Uterus (tissue), 4 donors: Measurements from ENCODE around the gene C19orf38. TPM values are rescaled to one million over a fixed set of nuclear protein-coding genes. Genes with fewer than 3 reads are reported as not detected.
"Not testable (repeated sequence)": the region's sequence is repeated elsewhere in the genome, so short reads cannot be mapped to it uniquely, and the experiment has no call there.

Experiments used
- DNase-seq, 2 donors: peaks; one replicate each; pipeline ENCODE4 v3.0.0-alpha.2; 2019 to 2020
- H3K27ac ChIP-seq, 2 donors: fragments of 200-600 bp; sonication (generic); 1 replicate in 1 of 2; 2 replicates in 1 of 2; pipeline ENCODE4 v1.5.1; 2016 to 2018
- H3K27me3 ChIP-seq, 2 donors: fragments of 200-600 bp; sonication (generic); one replicate each; pipeline ENCODE4 v1.5.1; 2018 to 2019; ENCODE audit warnings: control low read depth in 1 of 2
- H3K36me3 ChIP-seq, 2 donors: fragments of 200-600 bp; sonication (generic); one replicate each; pipeline ENCODE4 v1.5.1; 2019; ENCODE audit warnings: control low read depth in 1 of 2
- H3K4me1 ChIP-seq, 2 donors: fragments of 200-600 bp; sonication (generic); one replicate each; pipeline ENCODE4 v1.5.1; 2018 to 2019; ENCODE audit warnings: control low read depth in 1 of 2
- H3K4me3 ChIP-seq, 2 donors: fragments of 200-600 bp; sonication (generic); 1 replicate in 1 of 2; 2 replicates in 1 of 2; pipeline ENCODE4 v1.5.1; 2018 to 2019; ENCODE audit warnings: mild to moderate bottlenecking in 1 of 2
- H3K9me3 ChIP-seq, 2 donors: fragments of 200-600 bp; sonication (generic); one replicate each; pipeline ENCODE4 v1.5.1; 2019; ENCODE audit warnings: control low read depth in 1 of 2
- CTCF ChIP-seq, 4 experiments: fragments of 200-600 bp in 2 of 4; fragments of 450-650 bp in 2 of 4; sonication (generic) in 2 of 4; IDR thresholded peaks; one replicate each; pipeline ENCODE4 v1.5.1; 2016 to 2019; ENCODE audit warnings: antibody characterized with exemption in 4 of 4, mild to moderate bottlenecking in 2 of 4, moderate library complexity in 1 of 4
- POLR2A ChIP-seq, 2 donors: fragments of 450-650 bp; IDR thresholded peaks; one replicate each; pipeline ENCODE4 v1.6.1; 2016; ENCODE audit warnings: antibody characterized with exemption in 2 of 2, mild to moderate bottlenecking in 1 of 2, moderate library complexity in 1 of 2
- intact Hi-C: fragments of 100-400 bp; cut with DNase I; formaldehyde crosslinking; loops from one replicate; pipeline ENCODE4 v1.15.1; 2023; ENCODE audit warnings: low total_unique reads
- total RNA-seq, 4 donors: library from RNA; depleted of rRNA in 3 of 4; stranded (reverse); fragments of >200 nt in 3 of 4; gene quantifications; one replicate each; pipeline versions ENCODE4 v1.1.0 to v1.2.4, GENCODE V29; 2014 to 2023
- donor health status: DM: yes; HTN: yes; CAD: no.

C19orf38 gene
- total RNA-seq, 4 donors from 2014 or later = 2.7 to 25.9 TPM; not detected in 2

GRCh38 chr19:10871711-10872545 is 23.7 kb downstream of the C19orf38 start:
- peak; percentile 62 to 66 for DNase-seq
- H3K27ac ChIP-seq = peak overlapping the region; percentile 84 to 87
- TF ChIP-seq CTCF (IDR thresholded peaks at IDR 0.05) (peak in 1 of 4 experiments; percentile 3), POLR2A (IDR thresholded peaks at IDR 0.05) (no peak)
- H3K9me3 ChIP-seq = no peaks in the 10 kb centered on the region
- no peaks in the 10 kb centered on the region for H3K36me3 ChIP-seq
- peaks cover 0 to 12% of the 10 kb centered on the region in 2 donors for H3K4me1 ChIP-seq
- intact Hi-C loops = no loop called here
- no peaks in the 10 kb centered on the region for H3K27me3 ChIP-seq
- peak overlapping the region; percentile 66 to 87 for H3K4me3 ChIP-seq

DNA sequence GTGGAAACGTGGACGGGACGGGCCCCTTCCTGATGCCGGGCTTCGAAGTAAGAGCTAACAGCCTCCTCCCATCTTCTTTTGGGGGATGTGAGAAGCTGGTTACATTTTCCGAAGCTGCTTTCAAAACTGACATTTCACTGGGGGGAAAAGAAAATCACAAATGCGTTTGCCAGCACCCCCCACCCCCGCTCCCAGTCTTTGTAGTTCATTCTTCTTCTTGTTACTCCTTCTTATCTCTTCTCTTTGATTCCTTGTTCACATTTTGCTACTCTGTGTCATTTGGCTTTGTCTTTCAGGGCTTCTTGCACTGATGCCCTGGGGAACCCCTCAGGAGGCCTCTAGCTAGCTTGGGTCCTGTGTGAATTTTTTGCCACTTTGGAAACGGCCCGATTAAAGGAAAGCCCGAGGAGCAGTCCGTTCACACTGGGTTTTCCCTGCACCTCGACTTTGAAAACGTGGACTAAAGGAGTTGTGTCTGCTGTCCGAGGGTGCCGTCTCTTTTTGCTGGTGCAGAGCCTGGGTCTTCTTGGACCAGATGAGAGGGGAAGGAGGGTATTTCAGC is 24.4 kb downstream of the C19orf38 start:
- H3K9me3 ChIP-seq = no peaks in the 10 kb centered on the region
- peak overlapping the region; percentile 66 to 87 for H3K4me3 ChIP-seq
- DNase-seq = no peak
- H3K27me3 ChIP-seq = no peaks in the 10 kb centered on the region
- TF ChIP-seq CTCF (IDR thresholded peaks at IDR 0.05) (no peak), POLR2A (IDR thresholded peaks at IDR 0.05) (no peak)
- peaks cover 0 to 12% of the 10 kb centered on the region in 2 donors for H3K4me1 ChIP-seq
- intact Hi-C loops = no loop called here
- no peaks in the 10 kb centered on the region for H3K36me3 ChIP-seq
- H3K27ac ChIP-seq = peak overlapping the region; percentile 84 to 87

GRCh38 chr19:10874024-10874423 is 25.8 kb downstream of the C19orf38 start:
- TF ChIP-seq POLR2A (IDR thresholded peaks at IDR 0.05) (no peak), CTCF (IDR thresholded peaks at IDR 0.05) (no peak)
- intact Hi-C loops = no loop called here
- H3K27me3 ChIP-seq = no peaks in the 10 kb centered on the region
- no peak overlapping the region for H3K4me3 ChIP-seq
- H3K27ac ChIP-seq = peak overlapping the region in 1 of 2 donors; percentile 7
- no peaks in the 10 kb centered on the region for H3K36me3 ChIP-seq
- no peak for DNase-seq
- H3K4me1 ChIP-seq = peaks cover 0 to 12% of the 10 kb centered on the region in 2 donors
- H3K9me3 ChIP-seq = no peaks in the 10 kb centered on the region

DNA sequence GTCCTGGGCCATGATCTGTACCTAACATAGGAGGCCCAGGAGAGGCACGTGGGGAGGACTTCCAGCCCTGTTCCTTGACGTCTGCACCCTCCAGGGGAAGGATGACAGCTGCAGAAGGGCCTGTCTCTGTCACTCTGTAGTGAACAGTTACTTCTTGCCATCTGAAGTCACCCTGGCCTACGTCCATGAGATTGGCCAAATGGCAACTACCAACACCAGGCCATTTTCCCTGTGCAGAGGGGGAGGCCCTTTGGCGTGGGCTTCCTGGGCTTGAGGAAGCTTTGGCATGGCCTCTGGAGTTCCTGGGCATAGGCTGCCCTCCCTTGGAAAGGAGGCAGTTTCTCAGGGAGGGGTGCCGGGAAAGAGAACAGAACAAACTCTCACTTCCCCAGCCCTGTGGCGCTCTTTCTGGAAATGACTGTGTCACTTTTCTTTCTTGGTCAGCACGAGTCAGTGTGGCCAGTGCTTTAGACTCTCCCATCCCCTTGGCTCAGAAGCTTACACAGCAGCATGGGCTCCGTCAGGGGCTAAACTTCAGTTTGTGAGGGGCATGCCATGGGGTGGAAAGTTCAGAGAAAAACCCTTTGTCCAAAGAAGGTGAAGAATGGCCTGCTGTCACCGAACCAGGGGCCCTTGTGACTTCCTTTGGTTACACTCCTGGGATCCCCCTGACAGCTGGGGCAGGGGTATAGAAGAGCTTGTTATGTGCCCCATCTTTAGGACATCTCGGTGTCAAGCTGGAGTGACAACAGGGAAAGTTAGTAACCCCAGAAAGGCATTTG is 28.4 kb downstream of the C19orf38 start:
- no peak for TF ChIP-seq POLR2A (IDR thresholded peaks at IDR 0.05)
- TF ChIP-seq CTCF (IDR thresholded peaks at IDR 0.05) = no peak
- Histone ChIP-seq H3K27ac (peak overlapping the region in 1 of 2 donors; percentile 38), H3K4me1 (peaks cover 0 to 12% of the 10 kb centered on the region in 2 donors), H3K36me3 (no peaks in the 10 kb centered on the region), H3K27me3 (no peaks in the 10 kb centered on the region), H3K4me3 (no peak overlapping the region), H3K9me3 (no peaks in the 10 kb centered on the region)
- no peak for DNase-seq
- intact Hi-C loops = no loop called here

DNA sequence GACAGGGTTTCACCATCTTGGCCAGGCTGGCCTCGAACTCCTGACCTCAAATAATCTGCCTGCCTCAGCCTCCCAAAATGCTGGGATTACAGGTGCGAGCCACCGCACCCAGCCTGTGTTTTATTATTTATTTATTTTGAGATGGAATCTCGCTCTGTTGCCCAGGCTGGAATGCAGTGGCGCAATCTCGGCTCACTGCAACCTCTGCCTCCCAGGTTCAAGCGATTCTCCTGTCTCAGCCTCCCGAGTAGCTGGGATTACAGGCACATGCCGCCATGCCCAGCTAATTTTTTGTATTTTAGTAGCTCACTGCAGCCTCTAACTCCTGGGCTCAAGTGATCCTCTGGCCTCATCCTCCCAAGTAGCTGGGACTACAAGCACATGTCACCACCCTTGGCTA is 29.4 kb downstream of the C19orf38 start:
- H3K9me3 ChIP-seq, H3K27me3 ChIP-seq, H3K36me3 ChIP-seq, intact Hi-C loops, H3K4me3 ChIP-seq, H3K27ac ChIP-seq, DNase-seq: not testable (repeated sequence)
- H3K4me1 ChIP-seq = peaks cover 0 to 12% of the 10 kb centered on the region in 2 donors
